ENCODE measurements around the gene NFATC2. TPM values are rescaled to one million over a fixed set of nuclear protein-coding genes. Genes with fewer than 3 reads are reported as not detected.
"Not testable (repeated sequence)": the region's sequence is repeated elsewhere in the genome, so short reads cannot be mapped to it uniquely, and the experiment has no call there.

The NFATC2 gene
- total and polyA plus RNA-seq, 7 donors = 1.4 to 16.9 (median 5.0) TPM

- no peaks in the 10 kb centered on the region for H3K9me3 ChIP-seq
- no peak for DNase-seq
- peak overlapping the region in 1 of 4 donors; percentile 34 for H3K27ac ChIP-seq
- intact Hi-C loops (cut with DNase I) = no loop called here
- H3K4me3 ChIP-seq = peak overlapping the region in 1 of 4 donors; percentile 6
- H3K4me1 ChIP-seq = peaks cover 0 to 17% (median 7%) of the 10 kb centered on the region in 4 donors
- no peaks in the 10 kb centered on the region for H3K27me3 ChIP-seq
- 88 to 90% methylated on average over 12 of the region's 12 CpGs for WGBS, 2 donors
- TF ChIP-seq POLR2A (IDR thresholded peaks at IDR 0.05) (no peak), POLR2AphosphoS5 (IDR thresholded peaks at IDR 0.05) (peak in 1 of 4 donors; percentile 18)
- no peaks in the 10 kb centered on the region for H3K36me3 ChIP-seq
Observed at GRCh38 chr20:51486197-51487005, 56.1 kb downstream of the NFATC2 start.

- H3K9me3 ChIP-seq = no peaks in the 10 kb centered on the region
- intact Hi-C loops (cut with DNase I) = no loop called here
- no peaks in the 10 kb centered on the region for H3K27me3 ChIP-seq
- TF ChIP-seq POLR2A (IDR thresholded peaks at IDR 0.05) = no peak
- peaks cover 0 to 17% (median 7%) of the 10 kb centered on the region in 4 donors for H3K4me1 ChIP-seq
- no peak for DNase-seq
- H3K4me3 ChIP-seq = no peak overlapping the region
- no peaks in the 10 kb centered on the region for H3K36me3 ChIP-seq
- WGBS, 2 donors = 94 to 97% methylated on average over 4 of the region's 4 CpGs
- no peak overlapping the region for H3K27ac ChIP-seq
Observed at GRCh38 chr20:51484831-51485230, 57.7 kb downstream of the NFATC2 start.

DNA sequence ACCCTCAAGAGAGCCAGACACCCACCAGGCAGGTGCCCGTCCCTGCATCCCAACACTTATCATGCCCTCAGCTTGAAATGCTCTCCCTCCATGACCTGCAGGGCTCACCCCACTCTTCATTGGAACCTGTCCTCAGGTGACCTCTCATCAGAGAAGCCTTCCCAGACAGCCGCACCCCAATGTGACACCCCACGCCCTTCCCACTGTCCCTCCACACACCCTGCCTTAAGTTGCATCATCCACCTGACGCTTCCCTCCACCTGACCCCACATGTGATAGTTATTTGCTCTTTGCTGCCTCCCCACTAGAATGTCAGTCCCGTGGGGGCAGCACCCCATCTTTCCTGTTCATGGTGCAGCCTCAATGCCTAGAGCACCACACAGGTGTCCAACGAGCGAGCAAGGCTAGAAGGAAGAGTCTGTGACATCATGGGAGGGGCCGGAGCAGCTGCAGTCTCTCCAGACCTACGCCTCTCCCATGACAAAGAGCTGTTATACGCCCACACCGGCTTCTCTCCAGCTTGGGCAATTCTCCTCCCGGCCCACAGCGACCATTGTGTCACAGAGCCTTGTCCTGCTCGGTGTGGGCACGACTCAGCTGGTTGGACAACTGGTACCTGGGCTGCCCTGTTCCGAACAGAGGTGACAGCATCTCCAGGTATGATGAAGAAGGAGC is 58.2 kb downstream of the NFATC2 start:
- Histone ChIP-seq H3K4me1 (peaks cover 0 to 17% (median 7%) of the 10 kb centered on the region in 4 donors), H3K27ac (no peak overlapping the region), H3K27me3 (no peaks in the 10 kb centered on the region), H3K36me3 (no peaks in the 10 kb centered on the region), H3K4me3 (no peak overlapping the region), H3K9me3 (no peaks in the 10 kb centered on the region)
- intact Hi-C loops (cut with DNase I) = no loop called here
- no peak for DNase-seq
- TF ChIP-seq POLR2AphosphoS5 (IDR thresholded peaks at IDR 0.05) = no peak
- no peak for TF ChIP-seq EP300 (IDR thresholded peaks at IDR 0.05)
- WGBS, 2 donors = 87 to 91% methylated on average over 16 of the region's 16 CpGs

- H3K36me3 ChIP-seq = no peaks in the 10 kb centered on the region
- H3K9me3 ChIP-seq = no peaks in the 10 kb centered on the region
- TF ChIP-seq POLR2A (IDR thresholded peaks at IDR 0.05) (no peak), POLR2AphosphoS5 (IDR thresholded peaks at IDR 0.05) (no peak)
- intact Hi-C loops (cut with DNase I) = no loop called here
- H3K4me1 ChIP-seq = peaks cover 0 to 14% (median 6%) of the 10 kb centered on the region in 4 donors
- no peaks in the 10 kb centered on the region for H3K27me3 ChIP-seq
- WGBS, 2 donors = 89 to 96% methylated on average over 15 of the region's 15 CpGs
- DNase-seq = no peak
- no peak overlapping the region for H3K27ac ChIP-seq
- H3K4me3 ChIP-seq = no peak overlapping the region
Observed at GRCh38 chr20:51482836-51483473, 59.6 kb downstream of the NFATC2 start.

DNA sequence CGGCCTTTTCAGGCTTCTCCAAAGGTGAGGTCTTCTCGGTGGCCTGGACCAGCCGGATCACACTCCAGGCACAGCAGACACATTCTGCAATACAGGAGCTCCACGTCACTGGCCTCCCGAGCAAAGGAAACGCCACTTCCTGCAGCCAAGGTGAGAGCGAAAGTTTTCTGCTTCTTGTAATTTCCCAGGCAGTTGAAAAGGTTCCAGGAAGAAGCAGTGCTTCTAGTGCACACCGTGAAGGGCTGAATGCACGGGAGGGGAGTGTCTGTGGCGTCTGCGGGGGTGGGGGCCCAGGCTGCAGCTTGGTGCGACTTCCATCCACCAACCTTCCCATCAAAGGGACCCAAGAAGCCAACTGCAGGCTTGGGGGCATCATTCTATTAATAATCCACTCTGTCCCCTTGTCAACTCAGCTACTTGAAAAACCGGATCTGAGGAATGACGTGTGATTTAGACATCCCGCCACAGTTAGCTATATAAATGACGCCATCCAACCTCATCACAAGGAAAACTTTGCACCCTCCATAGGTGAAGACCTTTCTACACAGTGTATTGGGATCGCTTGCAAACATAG is 61.1 kb downstream of the NFATC2 start:
- TF ChIP-seq EP300 (IDR thresholded peaks at IDR 0.05) = no peak
- TF ChIP-seq, protein P1, sequence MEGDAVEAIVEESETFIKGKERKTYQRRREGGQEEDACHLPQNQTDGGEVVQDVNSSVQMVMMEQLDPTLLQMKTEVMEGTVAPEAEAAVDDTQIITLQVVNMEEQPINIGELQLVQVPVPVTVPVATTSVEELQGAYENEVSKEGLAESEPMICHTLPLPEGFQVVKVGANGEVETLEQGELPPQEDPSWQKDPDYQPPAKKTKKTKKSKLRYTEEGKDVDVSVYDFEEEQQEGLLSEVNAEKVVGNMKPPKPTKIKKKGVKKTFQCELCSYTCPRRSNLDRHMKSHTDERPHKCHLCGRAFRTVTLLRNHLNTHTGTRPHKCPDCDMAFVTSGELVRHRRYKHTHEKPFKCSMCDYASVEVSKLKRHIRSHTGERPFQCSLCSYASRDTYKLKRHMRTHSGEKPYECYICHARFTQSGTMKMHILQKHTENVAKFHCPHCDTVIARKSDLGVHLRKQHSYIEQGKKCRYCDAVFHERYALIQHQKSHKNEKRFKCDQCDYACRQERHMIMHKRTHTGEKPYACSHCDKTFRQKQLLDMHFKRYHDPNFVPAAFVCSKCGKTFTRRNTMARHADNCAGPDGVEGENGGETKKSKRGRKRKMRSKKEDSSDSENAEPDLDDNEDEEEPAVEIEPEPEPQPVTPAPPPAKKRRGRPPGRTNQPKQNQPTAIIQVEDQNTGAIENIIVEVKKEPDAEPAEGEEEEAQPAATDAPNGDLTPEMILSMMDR (IDR thresholded peaks at IDR 0.05) = no peak
- TF ChIP-seq POLR2A (IDR thresholded peaks at IDR 0.05) = no peak
- TF ChIP-seq POLR2AphosphoS5 (IDR thresholded peaks at IDR 0.05) = no peak
- 60 to 79% methylated on average over 17 of the region's 17 CpGs for WGBS, 2 donors
- H3K36me3 ChIP-seq = no peaks in the 10 kb centered on the region
- H3K4me1 ChIP-seq = no peaks in the 10 kb centered on the region
- no peak for DNase-seq
- no peaks in the 10 kb centered on the region for H3K9me3 ChIP-seq
- H3K27me3 ChIP-seq = no peaks in the 10 kb centered on the region
- H3K27ac ChIP-seq = no peak overlapping the region
- intact Hi-C loops (cut with DNase I) = no loop called here
- no peak overlapping the region for H3K4me3 ChIP-seq

DNA sequence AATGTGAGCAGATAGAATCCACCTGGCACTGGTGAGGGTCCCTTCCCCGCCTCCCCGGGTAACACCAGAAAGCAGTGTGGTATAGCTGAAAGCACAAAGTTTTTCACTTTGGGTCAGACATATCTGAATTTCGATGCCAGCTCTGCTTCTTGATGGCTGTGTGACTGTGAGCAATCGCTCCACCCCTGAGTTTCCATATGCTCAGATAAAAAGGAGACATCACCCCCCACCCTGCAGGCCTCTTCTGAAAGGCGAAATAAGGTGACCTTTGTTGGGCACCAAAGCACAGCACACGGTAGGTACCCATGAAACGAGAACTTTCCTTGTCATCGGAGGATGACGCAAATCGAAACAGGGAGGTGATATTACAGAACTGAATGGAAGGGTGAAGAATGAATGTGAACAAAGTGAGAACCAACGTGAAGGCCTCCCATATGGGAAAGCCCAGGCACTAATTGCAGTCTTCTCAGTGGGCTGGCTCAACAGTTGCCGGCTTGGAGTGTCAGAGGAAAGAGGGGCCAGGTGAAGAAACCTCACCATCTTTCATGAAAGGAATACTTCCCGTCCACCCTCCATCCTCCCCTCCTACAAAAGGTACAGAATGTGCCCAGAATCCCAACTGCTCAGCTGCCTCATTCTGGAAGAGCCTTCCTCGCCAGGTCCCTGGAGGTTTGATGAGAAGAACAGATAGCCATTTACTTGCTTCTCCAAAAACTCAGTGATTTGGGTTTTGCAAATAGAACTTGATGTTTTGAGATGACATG is 61.8 kb downstream of the NFATC2 start:
- intact Hi-C loops (cut with DNase I) = no loop called here
- Histone ChIP-seq H3K9me3 (no peaks in the 10 kb centered on the region), H3K27me3 (no peaks in the 10 kb centered on the region), H3K4me1 (no peaks in the 10 kb centered on the region), H3K36me3 (no peaks in the 10 kb centered on the region), H3K4me3 (no peak overlapping the region), H3K27ac (no peak overlapping the region)
- DNase-seq = no peak
- TF ChIP-seq POLR2A (IDR thresholded peaks at IDR 0.05) (no peak), POLR2AphosphoS5 (IDR thresholded peaks at IDR 0.05) (no peak), EP300 (IDR thresholded peaks at IDR 0.05) (no peak)
- TF ChIP-seq, protein P1 (IDR thresholded peaks at IDR 0.05) = no peak
- 76 to 80% methylated on average over 14 of the region's 14 CpGs for WGBS, 2 donors

GRCh38 chr20:51476106-51476505 is 66.4 kb downstream of the NFATC2 start:
- DNase-seq; intact Hi-C loops (cut with DNase I); H3K27ac ChIP-seq; H3K36me3 ChIP-seq; H3K4me3 ChIP-seq; H3K9me3 ChIP-seq; H3K4me1 ChIP-seq; H3K27me3 ChIP-seq: not testable (repeated sequence)
- WGBS, 2 donors = 71 to 100% methylated on average over 1 of the region's 1 CpG
